HepG2 (cell line): Measurements from ENCODE around the gene DAB2IP. TPM values are rescaled to one million over a fixed set of nuclear protein-coding genes. Genes with fewer than 3 reads are reported as not detected.

Experiments used
- ATAC-seq: fragments of 200-7000 bp; cut with Tn5 transposase; 3 replicates; pipeline ENCODE4 v1.9.1; 2020; ENCODE audit warnings: mild to moderate bottlenecking, moderate library complexity
- BruUV-seq: library from RNA; stranded (reverse); fragments of 400-500 nt; replicated peaks from 2 replicates; lab custom pipeline; 2021; lab: Mats Ljungman, UMichigan
- CTCF ChIA-PET: fragments of 300-600 bp; formaldehyde crosslinking; extraction: SDS; loops from one replicate; lab custom pipeline; 2021; ENCODE audit warnings: low total read pairs, inconsistent platforms, low intra/inter-chr PET ratio; lab: Yijun Ruan, JAX
- POLR2A ChIA-PET: fragments of 350-600 bp; sonication (Branson Sonifier 250); formaldehyde crosslinking; loops from one replicate; lab custom pipeline; 2020; ENCODE audit warnings: antibody characterized with exemption, inconsistent platforms; lab: Yijun Ruan, JAX
- DNase-seq: peaks from one replicate; pipeline ENCODE4 v3.0.0-alpha.2; 2015; ENCODE audit warnings: low spot score
- FAIRE-seq: peaks from 3 replicates; lab custom pipeline; 2011; peaks lifted over from hg19 to GRCh38; lab: Jason Lieb, UNC
- H2AFZ ChIP-seq: one replicate; pipeline ENCODE4 v1.6.1; 2011; ENCODE audit warnings: low read length, inconsistent platforms
- H3K27ac ChIP-seq: fragments of 300-600 bp; 3 replicates; pipeline ENCODE4 v1.8.0; 2011; ENCODE audit warnings: mixed run types, mild to moderate bottlenecking, mixed read lengths, low read length, inconsistent platforms; ENCODE audit not compliant: insufficient read depth; ENCODE audit errors: extremely low read length
- H3K27me3 ChIP-seq, 2 experiments: fragments of 200-600 bp in 1 of 2; 2 replicates in 1 of 2; 3 replicates in 1 of 2; pipeline versions ENCODE4 v1.6.0 to v1.8.0; 2011; ENCODE audit warnings: low read length in 2 of 2, mild to moderate bottlenecking in 2 of 2, moderate library complexity in 2 of 2, inconsistent platforms in 1 of 2; ENCODE audit not compliant: insufficient read depth in 2 of 2, control insufficient read depth in 1 of 2
- H3K36me3 ChIP-seq, 2 experiments: fragments of 200-600 bp in 1 of 2; replicated peaks in 1 of 2; 2 replicates in 1 of 2; 3 replicates in 1 of 2; pipeline versions ENCODE4 v1.5.1 to v1.8.0; 2011; ENCODE audit warnings: low read length in 2 of 2, inconsistent platforms in 1 of 2; ENCODE audit not compliant: insufficient read depth in 2 of 2, control insufficient read depth in 1 of 2
- H3K4me1 ChIP-seq: 2 replicates; pipeline ENCODE4 v1.5.1; 2012; ENCODE audit warnings: low read length, inconsistent platforms; ENCODE audit not compliant: insufficient read depth
- H3K4me2 ChIP-seq: 2 replicates; pipeline ENCODE4 v1.6.0; 2011; ENCODE audit warnings: low read depth, low read length, inconsistent platforms
- H3K4me3 ChIP-seq, 3 experiments: fragments of 200-600 bp in 1 of 3; sonication (generic), shearing (Covaris generic) in 1 of 3; replicated peaks in 1 of 3; 2 replicates each; pipeline ENCODE4 v1.5.1; 2011 to 2016; ENCODE audit warnings: low read length in 3 of 3, inconsistent platforms in 2 of 3, low read depth in 2 of 3, mild to moderate bottlenecking in 2 of 3, control low read depth in 1 of 3, mixed read lengths in 1 of 3; ENCODE audit not compliant: insufficient read depth in 1 of 3
- H3K79me2 ChIP-seq: one replicate; pipeline ENCODE4 v1.6.1; 2011; ENCODE audit warnings: low read length, inconsistent platforms; ENCODE audit not compliant: insufficient read depth
- H3K9ac ChIP-seq: 2 replicates; pipeline ENCODE4 v1.6.0; 2011; ENCODE audit warnings: mild to moderate bottlenecking, low read depth, low read length, inconsistent platforms; ENCODE audit not compliant: insufficient read depth
- H3K9me3 ChIP-seq: 2 replicates; pipeline ENCODE4 v1.5.1; 2012; ENCODE audit warnings: mild to moderate bottlenecking, low read length
- H4K20me1 ChIP-seq: 2 replicates; pipeline ENCODE4 v1.6.0; 2011; ENCODE audit warnings: inconsistent platforms, mild to moderate bottlenecking, low read length, moderate library complexity; ENCODE audit not compliant: insufficient read depth
- HDAC2 ChIP-seq: sonication (generic); formaldehyde crosslinking; IDR thresholded peaks from 2 replicates; pipeline ENCODE4 v1.4.0; 2020; ENCODE audit warnings: missing genetic modification reagents
- MBNL3 ChIP-seq: fragments of 250-450 bp; sonication (Bioruptor Pico); conservative IDR thresholded peaks from 2 replicates; pipeline ENCODE4 v1.8.0; 2022; ENCODE audit warnings: mild to moderate bottlenecking, inconsistent platforms
- ZNF44 ChIP-seq: sonication (generic); formaldehyde crosslinking; IDR thresholded peaks from 2 replicates; pipeline ENCODE4 v1.5.1; 2020; ENCODE audit warnings: mild to moderate bottlenecking, missing genetic modification reagents
- ZNF577 ChIP-seq: sonication (generic); formaldehyde crosslinking; IDR thresholded peaks from 2 replicates; pipeline ENCODE4 v1.4.0; 2020; ENCODE audit warnings: mild to moderate bottlenecking, low read depth, missing genetic modification reagents, borderline replicate concordance
- ZNF746 ChIP-seq: sonication (generic); formaldehyde crosslinking; IDR thresholded peaks from 2 replicates; pipeline ENCODE4 v1.8.0; 2022; ENCODE audit warnings: mild to moderate bottlenecking, missing genetic modification reagents
- WGBS: methylation state at CpG from one replicate; pipeline ENCODE4 v1.1.6; 2017; ENCODE audit warnings: low lambda C conversion rate; 5-methylcytosine and 5-hydroxymethylcytosine counted together
- in situ Hi-C: cut with HindIII; loops from 2 replicates; pipeline ENCODE4 v1.10.0; 2017; ENCODE audit warnings: low pct_unique_long_range_greater_than_20kb; ENCODE audit not compliant: extremely low pct_ligation_motif_present
- intact Hi-C: fragments of 100-400 bp; cut with micrococcal nuclease; formaldehyde crosslinking; loops from one replicate; pipeline ENCODE4 v1.10.0; 2022; ENCODE audit not compliant: unreplicated experiment
- polyA plus RNA-seq, 8 experiments: library from polyadenylated mRNA; depleted of rRNA in 3 of 8; stranded (reverse) in 7 of 8; unstranded in 1 of 8; fragments of >200 nt; fragmentation: Illumina TruSeq in 4 of 8; extraction: Trizol in 4 of 8; gene quantifications; 2 replicates each; pipeline versions ENCODE4 v1.2.1 to v1.2.3, GENCODE V29; 2011 to 2016; ENCODE audit warnings: low read depth in 4 of 8, missing spikeins in 1 of 8, mixed read lengths in 1 of 8; ENCODE audit not compliant: insufficient read depth in 1 of 8
- total RNA-seq, 5 experiments: library from RNA; depleted of rRNA; stranded (reverse); fragments of >200 nt; fragmentation: Illumina TruSeq; extraction: Trizol; gene quantifications; 2 replicates each; pipeline ENCODE4 v1.2.3, GENCODE V29; 2016; ENCODE audit warnings: low read depth in 1 of 5
- TF ChIP-seq, protein P1 (sequence below): sonication (generic); formaldehyde crosslinking; IDR thresholded peaks from 2 replicates; pipeline ENCODE4 v1.8.1; 2023; ENCODE audit warnings: mild to moderate bottlenecking, missing genetic modification reagents
- TF ChIP-seq, protein P2 (sequence below): sonication (generic); formaldehyde crosslinking; IDR thresholded peaks from 2 replicates; pipeline ENCODE4 v1.5.1; 2020; ENCODE audit warnings: missing genetic modification reagents, mild to moderate bottlenecking, borderline replicate concordance
- TF ChIP-seq, protein P3 (sequence below): sonication (generic); formaldehyde crosslinking; IDR thresholded peaks from 2 replicates; pipeline ENCODE4 v1.5.0; 2020; ENCODE audit warnings: missing genetic modification reagents

DAB2IP gene
- total and polyA plus RNA-seq, 2 of the 13 experiments (the other 11 are each of a cell fraction or from before 2014, with no cell fraction given) = 25.3 to 37.9 TPM

DNA sequence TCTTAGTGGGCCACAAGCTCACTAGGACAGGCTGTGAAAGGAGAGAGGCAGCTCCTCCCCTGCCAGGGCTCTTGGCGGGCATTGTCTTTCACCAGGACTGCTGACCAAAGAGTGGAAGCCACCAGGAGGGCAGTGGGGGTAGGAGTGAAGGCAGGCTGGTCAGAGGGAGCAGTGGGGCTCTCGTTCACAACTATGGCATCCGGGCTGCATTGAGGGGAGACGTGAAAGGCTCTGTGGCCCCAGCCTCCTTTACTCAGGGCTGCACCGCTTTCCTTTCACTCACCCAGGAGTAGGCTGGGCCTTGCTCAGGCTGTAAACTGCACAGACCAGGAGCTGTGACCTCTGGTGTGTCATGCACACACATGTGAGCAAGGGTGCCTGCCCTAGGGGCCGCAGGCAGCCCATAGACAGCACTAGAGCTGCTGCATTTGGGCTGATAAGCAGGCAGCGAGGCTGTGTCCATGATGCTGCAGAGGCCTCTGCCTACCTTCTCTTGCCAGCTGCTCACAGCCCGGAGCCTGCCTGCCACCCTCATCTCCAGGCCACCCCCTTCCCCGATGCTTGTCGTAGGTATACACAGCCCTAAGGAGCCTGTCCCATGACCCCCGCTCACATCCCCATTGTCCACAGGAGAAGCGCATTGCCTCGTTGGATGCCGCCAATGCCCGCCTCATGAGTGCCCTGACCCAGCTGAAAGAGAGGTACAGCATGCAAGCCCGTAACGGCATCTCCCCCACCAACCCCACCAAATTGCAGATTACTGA is 130.4 kb downstream of the DAB2IP start:
- CTCF ChIA-PET = no interaction called here
- ATAC-seq = no peak

More for the DNA sequence above, 130.4 kb downstream of the DAB2IP start:
- BruUV-seq = no TSS peak
- Histone ChIP-seq H3K4me3 (no peak overlapping the region), H3K27me3 (no peaks in the 10 kb centered on the region), H3K9ac (no peak overlapping the region), H3K79me2 (no peaks in the 10 kb centered on the region), H4K20me1 (no peaks in the 10 kb centered on the region), H3K36me3 (peaks cover 33 to 55% of the 10 kb centered on the region in 2 experiments; a peak in 4 of 5 replicates), H3K4me2 (no peak overlapping the region), H3K27ac (no peak overlapping the region), H3K4me1 (no peaks in the 10 kb centered on the region), H2AFZ (no peak overlapping the region), H3K9me3 (no peaks in the 10 kb centered on the region)
- FAIRE-seq (no peak), DNase-seq (no peak)
- WGBS = 98% methylated on average over 5 of the region's 17 CpGs
- in situ Hi-C loops = no loop called here
- POLR2A ChIA-PET = no interaction called here
- intact Hi-C loops = no loop called here
- TF ChIP-seq, protein P1, sequence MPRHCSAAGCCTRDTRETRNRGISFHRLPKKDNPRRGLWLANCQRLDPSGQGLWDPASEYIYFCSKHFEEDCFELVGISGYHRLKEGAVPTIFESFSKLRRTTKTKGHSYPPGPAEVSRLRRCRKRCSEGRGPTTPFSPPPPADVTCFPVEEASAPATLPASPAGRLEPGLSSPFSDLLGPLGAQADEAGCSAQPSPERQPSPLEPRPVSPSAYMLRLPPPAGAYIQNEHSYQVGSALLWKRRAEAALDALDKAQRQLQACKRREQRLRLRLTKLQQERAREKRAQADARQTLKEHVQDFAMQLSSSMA (CRISPR knock-in tag) = no peak
- no peak for TF ChIP-seq ZNF577 (CRISPR knock-in tag)
- TF ChIP-seq, protein P2, sequence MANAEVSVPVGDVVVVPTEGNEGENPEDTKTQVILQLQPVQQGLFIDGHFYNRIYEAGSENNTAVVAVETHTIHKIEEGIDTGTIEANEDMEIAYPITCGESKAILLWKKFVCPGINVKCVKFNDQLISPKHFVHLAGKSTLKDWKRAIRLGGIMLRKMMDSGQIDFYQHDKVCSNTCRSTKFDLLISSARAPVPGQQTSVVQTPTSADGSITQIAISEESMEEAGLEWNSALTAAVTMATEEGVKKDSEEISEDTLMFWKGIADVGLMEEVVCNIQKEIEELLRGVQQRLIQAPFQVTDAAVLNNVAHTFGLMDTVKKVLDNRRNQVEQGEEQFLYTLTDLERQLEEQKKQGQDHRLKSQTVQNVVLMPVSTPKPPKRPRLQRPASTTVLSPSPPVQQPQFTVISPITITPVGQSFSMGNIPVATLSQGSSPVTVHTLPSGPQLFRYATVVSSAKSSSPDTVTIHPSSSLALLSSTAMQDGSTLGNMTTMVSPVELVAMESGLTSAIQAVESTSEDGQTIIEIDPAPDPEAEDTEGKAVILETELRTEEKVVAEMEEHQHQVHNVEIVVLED (CRISPR knock-in tag) = no peak
- TF ChIP-seq MBNL3 (CRISPR knock-in tag) = no peak
- no peak for TF ChIP-seq HDAC2 (CRISPR knock-in tag)
- no peak for TF ChIP-seq ZNF44
- no peak for TF ChIP-seq ZNF746
- TF ChIP-seq, protein P3, sequence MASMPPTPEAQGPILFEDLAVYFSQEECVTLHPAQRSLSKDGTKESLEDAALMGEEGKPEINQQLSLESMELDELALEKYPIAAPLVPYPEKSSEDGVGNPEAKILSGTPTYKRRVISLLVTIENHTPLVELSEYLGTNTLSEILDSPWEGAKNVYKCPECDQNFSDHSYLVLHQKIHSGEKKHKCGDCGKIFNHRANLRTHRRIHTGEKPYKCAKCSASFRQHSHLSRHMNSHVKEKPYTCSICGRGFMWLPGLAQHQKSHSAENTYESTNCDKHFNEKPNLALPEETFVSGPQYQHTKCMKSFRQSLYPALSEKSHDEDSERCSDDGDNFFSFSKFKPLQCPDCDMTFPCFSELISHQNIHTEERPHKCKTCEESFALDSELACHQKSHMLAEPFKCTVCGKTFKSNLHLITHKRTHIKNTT (CRISPR knock-in tag) = no peak
